ENCODE results near the gene ZNF423.
A peak's percentile ranks its signal among the peaks of the same experiment; 100 is the strongest.

Gene ZNF423

DNA sequence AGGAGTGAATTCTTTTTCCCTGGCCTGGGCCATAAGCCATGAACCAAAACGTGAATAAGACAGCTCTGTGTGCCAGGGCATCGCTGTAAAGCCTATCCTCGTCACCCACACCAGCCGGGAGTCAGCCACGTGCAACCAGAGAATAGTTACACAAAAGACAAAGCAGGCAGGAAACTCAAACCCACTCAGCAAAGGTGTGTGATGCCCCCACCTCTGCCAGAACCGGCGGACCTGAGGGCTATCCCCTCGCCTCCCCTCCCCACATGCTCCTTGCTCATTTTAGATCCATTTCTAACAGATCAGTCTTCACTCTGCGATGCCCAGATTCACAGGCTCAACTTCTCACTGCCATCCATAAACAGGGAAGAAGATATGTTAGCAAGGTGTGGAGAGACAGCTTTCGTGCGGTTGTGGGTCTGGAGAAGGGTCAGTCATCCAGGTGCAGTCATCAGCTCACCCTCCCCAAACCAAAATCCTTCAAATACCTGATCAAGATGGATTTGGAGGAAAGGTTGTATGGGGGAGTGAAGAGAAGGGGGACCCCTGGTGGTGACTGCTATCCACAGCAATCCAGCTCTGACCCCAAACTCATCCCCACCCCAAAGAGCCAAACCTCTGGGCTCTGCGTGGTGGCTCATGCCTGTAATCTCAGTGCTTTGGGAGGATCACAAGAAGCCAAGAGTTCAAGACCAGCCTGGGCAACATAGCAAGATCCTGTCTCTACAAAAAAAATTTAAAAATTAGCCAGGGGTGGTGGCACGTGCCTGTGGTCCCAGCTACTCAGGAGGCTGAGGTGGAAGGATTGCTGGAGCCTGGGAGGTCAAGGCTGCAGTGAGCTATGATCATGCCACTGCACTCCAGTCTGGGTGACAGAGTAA lies 263.1 kb downstream of the ZNF423 start:
- DNase-seq (ENCODE audit: extremely low read depth in 1 of 2, low read depth in 1 of 2) = peak in 1 of 2 donors; percentile 2

DNA sequence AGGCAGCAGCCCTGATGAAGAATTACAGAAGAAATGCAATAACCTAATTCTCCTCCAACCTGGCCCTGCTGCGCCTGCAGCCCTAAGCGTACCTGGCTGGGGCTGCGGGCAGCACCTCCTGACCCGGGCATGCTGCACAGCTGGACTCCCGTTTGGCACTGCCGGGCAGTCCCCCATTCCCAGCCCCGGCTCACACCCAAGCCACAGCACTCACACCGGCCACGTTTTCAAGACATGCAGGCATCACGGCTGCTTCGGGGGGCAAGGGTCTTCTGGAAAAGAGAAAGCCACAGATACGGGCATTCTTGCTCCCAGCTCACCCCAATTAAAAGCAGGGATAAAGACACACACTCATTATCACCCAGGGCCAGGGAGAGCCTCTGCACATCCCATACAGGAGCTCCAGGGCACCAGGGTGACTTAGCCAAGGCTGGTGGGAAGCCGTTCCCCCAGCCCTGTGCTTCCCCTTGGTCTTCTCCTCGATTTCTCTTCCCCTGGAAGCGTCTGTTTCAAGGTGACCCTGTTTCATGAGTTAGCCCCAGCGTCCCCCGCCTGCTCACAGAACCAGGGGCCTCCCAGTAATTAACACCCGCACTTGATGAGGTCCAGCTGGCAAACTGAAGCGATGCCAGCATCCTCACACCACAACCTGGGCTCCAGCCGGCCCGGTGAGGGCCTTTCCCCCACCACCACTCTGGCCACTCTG lies 265.6 kb downstream of the ZNF423 start:
- no peak for DNase-seq (ENCODE audit: extremely low read depth in 1 of 2, low read depth in 1 of 2)

DNA sequence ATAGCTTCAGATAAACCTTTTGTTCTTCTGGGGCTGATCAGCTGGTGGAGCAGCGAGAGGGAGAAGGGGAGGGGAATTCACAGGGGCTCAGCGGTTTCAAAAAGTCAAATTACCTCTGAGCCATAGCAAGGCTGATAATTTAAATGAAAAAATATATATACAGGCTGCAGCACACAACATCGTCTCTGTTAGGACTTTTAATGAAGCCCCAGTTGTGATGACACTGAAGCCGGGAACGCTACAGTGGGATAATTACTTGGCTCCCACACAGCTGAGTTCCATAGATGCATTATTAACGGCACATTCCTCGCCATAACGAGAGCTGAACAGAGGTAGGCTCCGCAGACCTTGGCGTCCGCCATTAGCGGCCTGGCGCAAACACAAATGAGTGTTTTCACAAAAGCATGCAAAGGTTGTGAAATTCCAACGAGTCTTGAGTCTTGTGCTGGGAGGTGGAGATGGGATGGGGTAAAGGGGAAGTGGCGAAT lies 266.3 kb downstream of the ZNF423 start:
- DNase-seq (ENCODE audit: extremely low read depth in 1 of 2, low read depth in 1 of 2) = no peak

DNA sequence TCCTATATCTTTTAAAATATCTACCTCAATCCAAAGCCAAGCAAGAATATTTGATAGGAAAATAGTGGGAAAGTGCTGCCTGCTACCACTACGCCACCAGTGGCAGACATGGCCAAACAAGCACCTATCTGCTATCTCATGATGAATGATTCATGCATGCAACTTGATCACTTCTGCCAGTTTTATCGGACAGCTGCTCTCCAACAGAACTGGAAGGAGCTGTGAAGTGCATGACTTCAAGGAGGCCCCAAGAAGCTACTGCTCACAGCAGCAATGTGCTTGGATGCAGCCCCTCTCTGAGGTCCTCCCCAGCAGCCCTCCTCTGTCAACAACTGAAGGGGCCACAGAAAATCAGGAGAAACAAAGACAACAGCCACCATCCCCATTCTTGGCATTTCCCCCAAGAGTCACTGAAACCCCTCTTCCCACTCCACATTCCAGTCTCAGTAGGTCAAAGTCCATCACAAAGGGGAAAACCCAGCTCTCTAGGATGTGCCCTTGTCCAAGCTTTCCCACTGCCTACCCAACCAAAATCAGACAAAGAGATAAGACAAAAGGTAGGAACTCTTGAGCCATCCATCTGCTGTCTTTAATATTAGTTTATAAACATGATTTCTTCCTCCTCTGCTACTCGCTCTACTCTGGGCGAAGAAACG lies 267.1 kb downstream of the ZNF423 start:
- DNase-seq (ENCODE audit: extremely low read depth in 1 of 2, low read depth in 1 of 2) = no peak

DNA sequence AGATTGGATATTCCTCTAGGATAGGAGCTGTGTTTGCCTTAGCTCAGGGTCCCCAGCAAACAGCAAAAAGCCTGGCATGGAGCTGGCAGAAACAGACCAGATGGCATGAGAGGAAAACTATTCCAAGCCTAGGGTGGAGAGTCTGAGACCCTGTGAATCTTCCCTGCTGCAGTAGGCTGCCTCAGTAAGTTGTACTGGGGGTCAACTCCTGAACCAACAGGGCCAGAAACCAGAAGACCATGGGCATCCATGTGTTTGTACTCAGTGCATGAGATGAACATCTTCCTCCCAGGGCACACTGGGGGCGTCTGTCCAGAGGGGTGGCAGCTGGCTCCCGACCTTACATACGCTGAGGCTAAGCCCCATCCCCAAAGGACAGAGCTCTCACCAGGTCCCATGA lies 267.9 kb downstream of the ZNF423 start:
- DNase-seq (ENCODE audit: extremely low read depth in 1 of 2, low read depth in 1 of 2) = no peak

DNA sequence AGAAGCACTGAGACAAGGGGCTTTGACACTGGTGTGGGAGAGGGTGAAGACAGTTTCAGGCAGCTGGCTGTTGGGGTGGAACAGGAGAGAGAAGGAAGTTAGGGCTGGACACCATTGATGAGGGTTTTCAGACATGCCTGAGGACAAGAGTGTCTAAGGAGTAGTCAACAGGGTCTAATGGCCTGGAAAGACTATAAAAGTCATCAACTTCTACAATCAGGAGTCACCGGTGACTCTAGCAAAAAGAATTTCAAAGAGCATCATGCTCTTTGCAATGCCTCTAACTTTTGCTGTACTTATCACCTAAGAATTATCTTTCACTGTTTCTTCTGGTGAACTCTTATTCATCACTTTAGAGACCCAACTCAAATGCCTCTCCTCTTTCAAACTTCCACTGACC lies 268.4 kb downstream of the ZNF423 start:
- DNase-seq (ENCODE audit: extremely low read depth in 1 of 2, low read depth in 1 of 2) = no peak

DNA sequence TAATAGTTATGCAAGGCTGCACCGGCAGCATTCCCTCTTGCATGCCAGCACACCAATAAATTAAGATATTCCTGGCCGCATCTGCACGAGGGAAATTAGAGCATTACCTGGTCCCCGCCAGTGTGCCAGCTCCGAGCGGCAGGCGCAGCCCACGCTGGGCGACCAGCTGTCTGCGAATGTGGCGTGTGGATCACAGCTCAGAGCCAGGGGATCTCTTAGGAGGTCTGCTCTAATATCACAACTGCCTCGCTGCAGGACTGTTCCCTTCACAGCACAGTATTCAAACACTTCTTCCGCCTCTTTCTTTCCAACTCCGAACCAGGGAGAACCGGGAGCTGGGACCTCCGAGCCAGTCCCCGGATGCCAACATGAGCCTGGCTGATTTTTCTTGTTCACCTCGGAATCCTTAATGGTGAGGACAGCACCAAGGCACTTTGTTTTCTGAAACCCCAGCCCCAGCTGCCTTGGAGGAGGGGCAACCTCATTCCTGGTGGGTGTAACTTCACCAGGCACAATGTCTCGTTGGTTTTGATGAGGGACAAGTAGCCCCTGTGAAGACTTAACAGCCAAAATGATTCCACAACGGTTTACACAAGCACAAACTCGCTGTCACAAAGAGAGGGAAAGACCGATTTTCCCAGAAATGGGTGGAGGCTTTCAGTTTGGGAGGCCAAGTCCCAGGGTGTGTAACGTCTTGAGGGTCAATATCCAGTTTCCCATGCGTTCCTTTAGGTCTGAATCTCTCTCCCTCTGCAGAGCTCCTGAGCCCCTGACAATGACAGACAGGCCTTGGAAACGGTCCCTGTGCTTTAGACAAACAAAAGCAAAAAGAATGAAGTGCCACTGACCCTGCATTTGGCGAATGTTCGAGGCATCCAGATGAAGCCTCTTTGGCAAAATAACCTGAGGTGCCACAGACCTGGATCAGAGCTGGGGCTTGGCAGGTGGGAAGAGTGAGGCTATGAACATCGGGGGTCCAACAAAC lies 269.2 kb downstream of the ZNF423 start:
- no peak for DNase-seq (ENCODE audit: extremely low read depth in 1 of 2, low read depth in 1 of 2)

DNA sequence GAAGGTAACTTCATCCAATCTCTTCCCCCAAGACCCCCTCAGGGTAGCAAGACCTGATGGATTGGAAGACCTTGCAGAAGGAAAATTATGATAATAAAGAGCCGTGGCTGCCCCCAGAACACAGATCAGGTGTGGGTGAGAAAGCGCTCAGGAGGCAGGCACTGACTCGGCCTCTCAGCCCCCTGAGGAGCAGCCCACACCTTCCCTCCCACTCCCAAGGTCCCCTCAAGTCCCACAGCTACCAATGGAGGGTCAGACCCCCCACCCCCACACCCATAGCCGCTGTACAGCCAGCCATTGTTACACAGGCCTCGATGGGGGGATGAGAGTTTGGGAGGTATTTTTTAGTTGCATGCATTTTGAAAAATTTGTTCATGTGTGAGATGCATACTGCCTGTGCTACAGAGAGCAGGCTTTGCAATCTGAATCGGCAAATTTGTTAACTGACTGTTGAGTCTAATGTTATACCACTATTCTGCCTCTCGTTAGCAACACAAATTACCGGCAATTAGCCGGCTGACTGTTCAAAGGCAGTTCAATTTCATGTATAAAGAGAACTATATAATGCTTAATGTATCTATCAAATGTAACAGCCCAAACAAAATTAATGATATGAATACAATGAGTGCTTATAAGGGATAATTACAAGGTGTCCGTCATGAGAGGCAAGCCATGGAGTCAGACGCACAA lies 270.6 kb downstream of the ZNF423 start:
- no peak for DNase-seq (ENCODE audit: extremely low read depth in 1 of 2, low read depth in 1 of 2)

DNA sequence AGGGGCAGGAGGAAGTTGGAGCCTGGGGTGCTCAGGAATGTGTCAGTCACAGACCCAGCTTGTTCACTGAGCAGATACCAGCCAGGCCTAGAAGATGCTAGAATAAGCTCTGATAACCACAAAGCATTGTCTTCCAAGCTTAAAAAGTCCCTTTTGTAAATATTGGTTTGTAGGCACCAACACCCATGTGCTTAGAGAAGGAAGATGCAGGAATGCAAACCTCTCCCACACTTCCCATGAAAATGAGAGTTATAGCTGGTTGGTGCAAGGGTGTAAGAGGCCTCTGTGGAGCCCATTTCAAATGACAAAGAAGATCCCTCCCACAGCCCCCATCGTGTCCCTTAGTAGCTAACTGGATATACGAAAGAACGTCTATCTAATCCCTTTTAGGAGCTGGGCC lies 272.0 kb downstream of the ZNF423 start:
- DNase-seq (ENCODE audit: extremely low read depth in 1 of 2, low read depth in 1 of 2) = no peak

DNA sequence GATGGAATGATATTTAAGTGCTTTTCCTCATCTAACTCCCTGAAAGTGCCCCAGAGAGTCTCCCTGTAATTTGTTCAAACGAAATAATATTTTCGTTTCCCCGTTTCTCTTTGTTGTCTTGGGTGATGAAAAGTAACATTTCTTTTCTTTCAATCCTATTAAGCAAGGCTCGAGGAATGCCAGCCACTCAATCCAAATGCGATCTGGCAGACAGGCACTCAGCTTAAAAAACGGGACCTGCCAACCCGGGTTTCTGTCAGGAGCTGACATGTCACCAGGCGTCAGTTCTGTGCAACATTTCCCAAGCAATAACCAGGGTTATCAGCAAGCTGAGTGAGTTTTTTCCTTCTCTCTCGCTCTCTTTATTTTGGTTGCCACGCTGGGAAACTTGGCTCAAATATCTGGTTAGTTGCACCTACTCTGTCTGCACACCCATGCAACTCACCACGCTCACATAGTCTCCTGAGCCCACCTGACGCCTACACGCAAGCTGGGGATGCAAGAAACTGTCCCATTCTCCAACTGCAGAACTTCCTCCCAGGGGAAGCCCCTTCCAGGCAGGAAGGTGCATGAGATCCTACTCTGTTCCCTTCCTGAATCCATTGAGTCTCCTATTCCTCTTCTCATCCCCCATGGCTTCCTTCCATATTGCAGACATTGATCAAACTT lies 274.1 kb downstream of the ZNF423 start:
- no peak for DNase-seq (ENCODE audit: extremely low read depth in 1 of 2, low read depth in 1 of 2)

DNA sequence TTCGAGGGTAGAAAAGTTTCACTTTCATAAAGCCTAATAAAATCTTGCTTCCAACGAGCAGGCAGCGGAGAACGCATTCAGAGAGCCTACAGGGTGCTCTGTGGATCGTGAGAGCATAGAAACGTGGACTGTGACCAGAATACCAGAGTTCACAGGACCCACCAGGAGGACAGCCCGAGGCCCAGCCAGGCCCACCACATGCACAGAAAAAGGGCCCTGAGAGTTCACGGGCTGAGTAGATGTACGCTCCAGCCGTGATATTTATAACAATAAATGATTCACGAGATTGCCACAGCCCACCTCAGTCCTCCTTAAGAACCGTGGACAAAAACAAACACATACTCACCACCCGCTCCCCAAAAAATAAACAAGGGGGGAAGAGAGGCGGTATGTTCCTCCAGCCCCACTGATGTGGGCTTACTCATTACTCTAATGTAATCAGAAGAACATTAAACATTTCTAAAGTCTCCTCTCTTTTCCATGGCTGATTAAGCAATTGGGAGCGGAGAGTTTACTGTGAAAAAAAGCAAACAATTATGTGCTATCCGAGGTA lies 275.1 kb downstream of the ZNF423 start:
- no peak for DNase-seq (ENCODE audit: extremely low read depth in 1 of 2, low read depth in 1 of 2)

DNA sequence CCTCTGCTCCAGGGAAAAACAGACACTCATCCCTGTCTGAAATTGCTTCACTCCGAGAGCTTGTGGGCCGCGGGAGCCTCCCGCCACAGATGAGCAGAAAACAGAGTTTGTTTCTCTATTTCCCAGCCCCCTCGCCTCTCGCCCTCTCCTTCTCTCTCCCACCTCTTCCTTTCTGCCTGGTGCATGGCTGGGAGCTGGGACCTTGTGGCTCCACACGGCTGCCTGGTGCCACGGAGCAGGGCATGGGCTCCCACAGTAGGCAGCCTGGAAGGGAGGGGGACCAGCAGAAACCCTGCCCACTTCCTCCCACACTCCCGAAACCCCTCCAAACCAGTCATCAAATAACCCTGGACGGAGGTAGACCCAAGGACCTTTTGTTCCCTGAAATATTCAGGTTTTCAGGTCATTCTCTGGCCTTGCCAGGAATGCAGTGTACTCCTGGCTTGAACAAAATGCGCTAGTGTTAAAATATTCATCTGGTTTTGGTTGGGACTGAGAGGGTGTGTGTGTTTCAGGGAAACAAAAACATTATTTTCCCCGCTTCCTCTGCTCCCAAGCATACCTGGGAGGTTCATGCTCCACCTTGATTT lies 277.4 kb downstream of the ZNF423 start:
- no peak for DNase-seq (ENCODE audit: extremely low read depth in 1 of 2, low read depth in 1 of 2)

DNA sequence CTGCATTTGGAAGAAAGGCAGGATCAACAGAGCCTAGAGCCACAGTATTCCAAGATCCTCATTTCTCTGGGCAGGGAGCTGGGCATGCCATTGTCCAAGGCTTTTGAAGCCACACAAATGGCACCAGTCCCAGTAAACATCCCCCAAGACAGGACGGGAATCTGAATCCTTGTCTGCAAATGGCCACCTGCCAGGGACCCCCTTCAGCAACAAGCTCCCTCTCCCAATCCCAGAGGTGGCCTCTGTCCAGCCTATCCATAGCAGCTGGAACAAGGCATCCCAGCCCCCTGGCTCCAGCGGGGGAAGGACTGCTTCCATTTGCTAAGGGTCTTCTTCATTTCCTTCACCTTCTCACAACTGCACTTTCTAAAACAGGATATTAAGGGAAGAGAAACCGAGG lies 277.9 kb downstream of the ZNF423 start:
- DNase-seq (ENCODE audit: extremely low read depth in 1 of 2, low read depth in 1 of 2) = no peak

DNA sequence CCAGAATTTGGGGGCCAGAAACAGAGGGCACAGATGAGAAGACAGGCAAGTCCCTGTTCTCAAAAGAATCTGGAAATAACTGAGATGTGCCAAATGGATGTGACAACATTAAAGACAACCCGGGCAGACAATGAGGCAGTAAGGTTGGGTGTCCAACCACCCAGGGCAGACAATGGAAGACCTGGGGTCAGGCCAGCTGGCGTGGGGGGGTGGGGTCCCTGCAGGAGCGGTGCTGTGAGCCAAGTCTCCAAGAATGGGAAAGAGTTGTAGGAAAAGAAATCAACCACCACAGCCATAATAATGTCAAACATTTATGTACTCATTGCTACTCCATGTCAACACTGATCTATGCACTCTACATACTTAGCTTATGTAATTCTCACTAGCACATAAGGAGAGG lies 279.0 kb downstream of the ZNF423 start:
- no peak for DNase-seq (ENCODE audit: extremely low read depth in 1 of 2, low read depth in 1 of 2)

DNA sequence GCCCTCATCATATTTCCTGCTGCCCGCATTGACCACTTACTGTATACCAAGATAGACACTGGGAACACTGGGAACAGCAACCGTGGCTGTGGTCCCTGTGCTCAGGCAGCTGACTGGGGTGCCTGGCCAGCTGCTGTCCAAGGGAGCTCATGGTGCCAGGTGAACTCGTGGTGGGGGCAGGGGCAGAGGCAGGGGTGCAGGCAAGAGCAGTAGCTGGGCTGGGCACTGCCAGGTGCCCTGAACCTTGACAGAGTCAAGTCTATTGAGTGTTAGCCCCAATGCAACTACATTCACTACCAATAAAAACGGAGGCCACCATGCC lies 279.8 kb downstream of the ZNF423 start:
- DNase-seq (ENCODE audit: extremely low read depth in 1 of 2, low read depth in 1 of 2) = no peak

DNA sequence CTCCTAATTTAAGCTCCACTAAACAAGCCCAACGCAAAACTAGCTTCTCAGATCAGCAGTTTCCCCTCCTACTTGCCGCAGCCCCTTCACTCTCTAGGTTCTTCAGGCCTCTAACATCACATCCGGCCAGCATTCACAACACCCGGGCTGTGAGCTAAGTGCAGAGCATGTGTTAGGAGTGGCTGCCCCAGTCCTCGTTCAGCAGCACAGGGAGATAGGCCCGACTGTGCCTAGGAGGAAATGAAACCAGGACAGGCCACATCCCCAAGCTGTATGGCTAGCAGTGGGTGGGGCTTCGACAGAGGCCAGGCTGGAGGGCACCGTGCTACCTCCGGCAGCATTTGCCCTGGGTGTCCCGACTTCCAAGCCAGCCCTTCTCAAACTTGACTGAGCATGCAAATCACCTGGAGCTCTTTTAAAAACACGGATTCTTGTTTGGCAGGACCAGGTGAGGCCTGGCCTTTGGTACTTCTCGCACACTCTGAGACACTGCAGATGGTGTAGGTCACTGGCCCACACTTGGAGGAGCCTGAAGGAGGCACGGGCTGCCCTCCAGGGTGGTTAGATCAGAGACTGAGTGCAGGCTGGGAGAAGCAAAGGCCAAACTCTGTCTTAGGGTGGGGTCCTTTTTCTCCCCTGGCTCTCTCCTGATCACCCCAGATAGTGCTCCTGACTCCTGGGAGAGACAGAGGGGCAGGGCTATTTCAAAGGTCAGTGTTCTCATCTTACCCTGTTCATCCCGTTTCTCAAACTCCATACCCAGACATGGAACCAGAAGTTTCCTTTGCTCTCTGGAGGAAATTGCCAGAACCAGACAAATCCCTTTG lies 280.4 kb downstream of the ZNF423 start:
- no peak for DNase-seq (ENCODE audit: extremely low read depth in 1 of 2, low read depth in 1 of 2)

DNA sequence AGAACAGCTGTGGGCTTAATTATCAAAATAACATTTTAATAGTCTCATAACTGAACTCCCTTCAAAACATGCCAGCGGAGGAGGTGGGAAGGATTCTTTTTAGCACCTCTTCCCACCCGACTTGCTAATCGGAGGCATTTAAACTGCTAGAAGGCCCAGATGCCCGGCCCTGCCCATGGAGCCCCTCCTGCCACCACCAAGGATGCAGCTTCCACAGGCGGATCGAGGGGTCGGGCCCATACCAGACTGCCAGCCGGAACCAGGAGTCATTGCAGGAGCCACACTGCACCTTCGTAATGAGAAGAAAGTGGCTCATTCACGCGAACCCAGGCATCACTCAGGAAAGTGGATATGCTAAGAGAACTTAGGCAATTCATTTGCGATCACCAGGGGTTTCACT lies 281.1 kb downstream of the ZNF423 start:
- DNase-seq (ENCODE audit: extremely low read depth in 1 of 2, low read depth in 1 of 2) = no peak

DNA sequence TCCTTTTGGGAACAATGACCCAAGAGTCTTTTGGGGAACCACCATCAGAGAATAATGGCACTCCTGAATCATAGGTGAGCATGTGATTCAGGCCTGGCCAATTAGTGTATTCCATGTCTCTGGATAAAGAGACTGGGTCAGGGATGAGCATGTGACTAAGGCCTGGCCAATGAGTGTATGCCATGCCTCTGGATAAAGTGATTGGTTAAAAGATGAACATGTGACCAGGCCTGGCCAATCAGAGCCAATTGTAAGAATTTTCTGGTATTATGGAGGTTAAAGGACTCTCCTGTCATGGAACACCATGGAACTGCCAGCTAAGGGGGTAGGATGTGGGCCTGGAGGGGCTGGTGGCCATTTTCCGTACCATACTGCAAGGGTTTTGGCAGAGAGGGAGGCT lies 288.0 kb downstream of the ZNF423 start:
- DNase-seq (ENCODE audit: extremely low read depth in 1 of 2, low read depth in 1 of 2) = no peak
